Keratinocyte (primary cell): ENCODE data around the gene LSM4. TPM values are rescaled to one million over a fixed set of nuclear protein-coding genes. Genes with fewer than 3 reads are reported as not detected.
A peak's percentile ranks its signal among the peaks of the same experiment; 100 is the strongest.

Experiments
- DNase-seq: peaks from one replicate; pipeline ENCODE4 v3.0.0-alpha.2; 2011; ENCODE audit warnings: low read depth, missing footprints, low spot score
- FAIRE-seq: peaks from 2 replicates; lab custom pipeline; 2011; peaks lifted over from hg19 to GRCh38; lab: Jason Lieb, UNC
- H2AFZ ChIP-seq: 2 replicates; pipeline ENCODE4 v1.6.0; 2012; ENCODE audit warnings: low read length, control low read depth, inconsistent platforms; ENCODE audit not compliant: control insufficient read depth
- H3K27ac ChIP-seq: 2 replicates; pipeline ENCODE4 v1.5.1; 2011; ENCODE audit warnings: low read length; ENCODE audit not compliant: control insufficient read depth, insufficient read depth
- H3K27me3 ChIP-seq: 3 replicates; pipeline ENCODE4 v1.6.0; 2011; ENCODE audit warnings: low read length; ENCODE audit not compliant: control insufficient read depth, insufficient read depth; ENCODE audit errors: extremely low read depth
- H3K36me3 ChIP-seq, 2 experiments: 2 replicates in 1 of 2; 3 replicates in 1 of 2; pipeline ENCODE4 v1.5.1; 2011; ENCODE audit warnings: low read length in 2 of 2, mild to moderate bottlenecking in 1 of 2; ENCODE audit not compliant: control insufficient read depth in 2 of 2, insufficient read depth in 2 of 2; ENCODE audit errors: extremely low read depth in 1 of 2
- H3K4me1 ChIP-seq: 3 replicates; pipeline ENCODE4 v1.5.1; 2011; ENCODE audit warnings: low read length; ENCODE audit not compliant: control insufficient read depth, insufficient read depth; ENCODE audit errors: extremely low read depth
- H3K4me2 ChIP-seq: 3 replicates; pipeline ENCODE4 v1.6.0; 2011; ENCODE audit warnings: low read depth, low read length; ENCODE audit not compliant: control insufficient read depth, insufficient read depth; ENCODE audit errors: extremely low read depth
- H3K4me3 ChIP-seq, 3 experiments: fragments of 200-600 bp in 1 of 3; sonication (generic) in 1 of 3; 2 replicates in 2 of 3; 3 replicates in 1 of 3; pipeline ENCODE4 v1.5.1; 2011 to 2016; ENCODE audit warnings: low read length in 3 of 3, mild to moderate bottlenecking in 3 of 3, control low read depth in 2 of 3, inconsistent platforms in 1 of 3, low read depth in 1 of 3, mixed read lengths in 1 of 3, mixed run types in 1 of 3, moderate library complexity in 1 of 3; ENCODE audit not compliant: control insufficient read depth in 2 of 3, insufficient read depth in 2 of 3; ENCODE audit errors: extremely low read depth in 1 of 3
- H3K79me2 ChIP-seq: 2 replicates; pipeline ENCODE4 v1.6.0; 2012; ENCODE audit warnings: low read length; ENCODE audit not compliant: control insufficient read depth, insufficient read depth
- H3K9ac ChIP-seq: 3 replicates; pipeline ENCODE4 v1.6.0; 2011; ENCODE audit warnings: low read length; ENCODE audit not compliant: control insufficient read depth, insufficient read depth; ENCODE audit errors: extremely low read depth
- H3K9me1 ChIP-seq: 3 replicates; pipeline ENCODE4 v1.6.0; 2011; ENCODE audit warnings: low read length; ENCODE audit not compliant: control insufficient read depth, insufficient read depth; ENCODE audit errors: extremely low read depth
- H3K9me3 ChIP-seq: 2 replicates; pipeline ENCODE4 v1.5.1; 2012; ENCODE audit warnings: low read depth, low read length; ENCODE audit not compliant: control insufficient read depth
- H4K20me1 ChIP-seq: 3 replicates; pipeline ENCODE4 v1.6.0; 2011; ENCODE audit warnings: low read length; ENCODE audit not compliant: control insufficient read depth, insufficient read depth; ENCODE audit errors: extremely low read depth
- EZH2 ChIP-seq: IDR thresholded peaks from one replicate; pipeline ENCODE4 v1.6.1; 2012; ENCODE audit warnings: inconsistent platforms, mild to moderate bottlenecking, low read length, moderate library complexity
- dilution Hi-C: fragments of 300-500 bp; cut with MboI; formaldehyde crosslinking; loops from one replicate; pipeline ENCODE4 v1.7.0; 2020; ENCODE audit warnings: low sequenced_read_pairs; ENCODE audit not compliant: extremely low pct_ligation_motif_present
- polyA plus RNA-seq, 5 experiments: library from polyadenylated mRNA; depleted of rRNA in 3 of 5; stranded (reverse) in 3 of 5; stranded (forward) in 1 of 5; unstranded in 1 of 5; fragments of >200 nt; gene quantifications; 1 replicate in 1 of 5; 2 replicates in 3 of 5; 3 replicates in 1 of 5; pipeline versions ENCODE4 v1.2.1 to v1.2.3, GENCODE V29; 2011 to 2012; ENCODE audit warnings: missing spikeins in 2 of 5, low read depth in 1 of 5, low replicate concordance in 1 of 5
- TF ChIP-seq, protein P1 (sequence below), 3 experiments: IDR thresholded peaks in 1 of 3; conservative IDR thresholded peaks in 1 of 3; optimal IDR thresholded peaks in 1 of 3; 2 replicates in 2 of 3; 3 replicates in 1 of 3; pipeline versions ENCODE3 to v1.5.1; 2011; ENCODE audit warnings: low read length in 3 of 3, mild to moderate bottlenecking in 3 of 3, moderate library complexity in 2 of 3, control low read depth in 1 of 3, inconsistent platforms in 1 of 3; ENCODE audit not compliant: insufficient read depth in 2 of 3; ENCODE audit errors: extremely low read depth in 1 of 3

The LSM4 gene
- polyA plus RNA-seq, 1 donor (not counting 4 experiments of a cell fraction or from before 2014, with no cell fraction given), result 162 TPM

DNA sequence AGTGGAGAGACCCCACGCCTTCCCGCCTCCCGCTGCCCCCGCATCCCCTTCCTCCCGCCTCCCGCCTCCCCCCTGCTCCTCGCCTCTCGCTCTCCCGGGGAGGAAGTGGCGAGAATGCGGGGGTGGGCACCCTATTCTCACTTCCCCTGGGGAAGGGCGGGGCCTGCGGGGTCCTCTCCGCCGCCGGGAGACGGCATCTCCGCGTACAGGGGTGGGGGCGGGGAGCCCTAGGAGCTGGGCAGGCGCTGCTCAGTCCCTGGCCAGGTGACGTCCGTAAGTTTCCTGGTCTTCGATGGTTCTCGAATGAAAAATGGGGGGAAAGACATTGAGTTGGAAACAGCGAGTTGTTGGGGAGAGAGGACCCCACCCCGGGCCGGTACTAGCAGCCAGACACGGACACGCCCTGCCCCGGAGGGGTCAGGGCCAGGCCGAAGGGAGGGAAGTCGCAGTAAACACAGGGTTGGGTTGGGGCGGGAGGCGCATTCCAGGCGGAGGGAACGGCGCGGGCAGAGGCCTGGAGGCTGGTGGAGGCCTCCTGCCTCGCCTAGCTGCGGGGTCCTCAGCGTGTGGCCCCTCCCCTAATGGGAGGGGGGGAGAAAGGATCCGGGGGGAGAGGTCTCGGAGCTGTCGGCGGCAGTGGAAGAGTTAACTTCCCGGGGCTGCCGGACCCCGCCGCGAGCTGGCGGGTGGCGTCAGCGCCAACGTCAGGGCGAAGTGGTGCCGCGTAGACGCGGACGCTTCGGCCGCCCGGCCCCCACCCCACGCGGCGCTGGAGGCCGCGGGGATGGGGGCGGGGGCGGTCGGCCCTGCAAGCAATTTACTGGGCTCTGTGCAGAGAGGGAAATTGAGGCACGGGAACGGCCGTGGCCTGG is 31.1 kb downstream of the LSM4 start:
- no peaks in the 10 kb centered on the region for H3K79me2 ChIP-seq
- H3K9ac ChIP-seq, result peak overlapping the region; percentile 76
- no peak for FAIRE-seq
- no peaks in the 10 kb centered on the region for H3K27me3 ChIP-seq
- H3K4me1 ChIP-seq, result peaks cover 16% of the 10 kb centered on the region
- no peaks in the 10 kb centered on the region for H3K36me3 ChIP-seq
- no peaks in the 10 kb centered on the region for H3K9me1 ChIP-seq
- no peak for DNase-seq
- H3K9me3 ChIP-seq, result no peaks in the 10 kb centered on the region
- peak overlapping the region; percentile 74 for H3K4me2 ChIP-seq
- H3K4me3 ChIP-seq, result peak overlapping the region; percentile 38 to 60 (median 51)
- H2AFZ ChIP-seq, result peak overlapping the region; percentile 45
- dilution Hi-C loops, result no loop called here
- peak overlapping the region; percentile 20 for H3K27ac ChIP-seq
- TF ChIP-seq EZH2, result no peak
- TF ChIP-seq, protein P1, sequence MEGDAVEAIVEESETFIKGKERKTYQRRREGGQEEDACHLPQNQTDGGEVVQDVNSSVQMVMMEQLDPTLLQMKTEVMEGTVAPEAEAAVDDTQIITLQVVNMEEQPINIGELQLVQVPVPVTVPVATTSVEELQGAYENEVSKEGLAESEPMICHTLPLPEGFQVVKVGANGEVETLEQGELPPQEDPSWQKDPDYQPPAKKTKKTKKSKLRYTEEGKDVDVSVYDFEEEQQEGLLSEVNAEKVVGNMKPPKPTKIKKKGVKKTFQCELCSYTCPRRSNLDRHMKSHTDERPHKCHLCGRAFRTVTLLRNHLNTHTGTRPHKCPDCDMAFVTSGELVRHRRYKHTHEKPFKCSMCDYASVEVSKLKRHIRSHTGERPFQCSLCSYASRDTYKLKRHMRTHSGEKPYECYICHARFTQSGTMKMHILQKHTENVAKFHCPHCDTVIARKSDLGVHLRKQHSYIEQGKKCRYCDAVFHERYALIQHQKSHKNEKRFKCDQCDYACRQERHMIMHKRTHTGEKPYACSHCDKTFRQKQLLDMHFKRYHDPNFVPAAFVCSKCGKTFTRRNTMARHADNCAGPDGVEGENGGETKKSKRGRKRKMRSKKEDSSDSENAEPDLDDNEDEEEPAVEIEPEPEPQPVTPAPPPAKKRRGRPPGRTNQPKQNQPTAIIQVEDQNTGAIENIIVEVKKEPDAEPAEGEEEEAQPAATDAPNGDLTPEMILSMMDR (optimal IDR thresholded peaks at IDR 0.05 in 1 of 3, IDR thresholded peaks at IDR 0.05 in 1 of 3, conservative IDR thresholded peaks at IDR 0.05 in 1 of 3; ENCODE audit: extremely low read depth in 1 of 3, insufficient read depth in 2 of 3, low read length in 3 of 3), result no peak
- no peaks in the 10 kb centered on the region for H4K20me1 ChIP-seq

DNA sequence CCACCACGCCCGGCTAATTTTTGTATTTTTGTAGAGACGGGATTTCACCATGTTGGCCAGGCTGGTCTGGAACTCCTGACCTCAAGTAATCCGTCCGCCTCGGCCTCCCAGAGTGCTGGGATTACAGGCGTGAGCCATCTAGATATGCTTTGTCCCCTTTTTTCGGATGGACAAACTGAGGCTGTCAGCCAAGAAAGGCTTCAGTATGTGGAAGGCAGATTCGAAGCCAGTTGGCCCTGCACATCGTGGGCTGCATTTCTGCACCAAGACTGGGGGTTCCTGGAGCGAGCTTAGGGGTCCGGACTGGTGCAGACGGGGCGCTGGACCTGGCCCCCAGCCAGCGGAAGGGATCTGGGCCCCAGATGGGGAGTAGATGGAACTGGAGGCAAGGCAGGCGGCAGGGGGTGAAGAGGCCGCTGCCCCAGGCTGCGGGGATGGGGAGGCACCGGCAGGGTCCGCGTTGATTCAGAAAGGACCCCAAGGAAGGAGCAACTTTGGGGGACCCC is 31.8 kb downstream of the LSM4 start:
- no peak for FAIRE-seq

More for the DNA sequence above, 31.8 kb downstream of the LSM4 start:
- H3K36me3 ChIP-seq, result no peaks in the 10 kb centered on the region
- no peaks in the 10 kb centered on the region for H3K9me1 ChIP-seq
- H3K27me3 ChIP-seq, result no peaks in the 10 kb centered on the region
- DNase-seq, result no peak
- H3K9ac ChIP-seq, result no peak overlapping the region
- no peaks in the 10 kb centered on the region for H4K20me1 ChIP-seq
- dilution Hi-C loops, result no loop called here
- H3K79me2 ChIP-seq, result no peaks in the 10 kb centered on the region
- no peak overlapping the region for H3K27ac ChIP-seq
- no peak for TF ChIP-seq EZH2
- TF ChIP-seq, protein P1 (optimal IDR thresholded peaks at IDR 0.05 in 1 of 3, IDR thresholded peaks at IDR 0.05 in 1 of 3, conservative IDR thresholded peaks at IDR 0.05 in 1 of 3; ENCODE audit: extremely low read depth in 1 of 3, insufficient read depth in 2 of 3, low read length in 3 of 3), result no peak
- H2AFZ ChIP-seq, result no peak overlapping the region
- H3K4me1 ChIP-seq, result peaks cover 16% of the 10 kb centered on the region
- H3K4me2 ChIP-seq, result no peak overlapping the region
- no peak overlapping the region for H3K4me3 ChIP-seq
- H3K9me3 ChIP-seq, result no peaks in the 10 kb centered on the region
